CD4-positive, alpha-beta T cell (primary cell): Measurements from ENCODE around the gene SNX4. TPM values are rescaled to one million over a fixed set of nuclear protein-coding genes. Genes with fewer than 3 reads are reported as not detected.

Experiments used
- ATAC-seq: fragments of 200-7000 bp; cut with Tn5 transposase; one replicate; pipeline ENCODE4 v1.10.0; 2022; ENCODE audit warnings: mild to moderate bottlenecking; ENCODE audit not compliant: poor library complexity
- CTCF ChIA-PET: fragments of 350-600 bp; sonication (Branson Sonifier 250); formaldehyde crosslinking; loops from one replicate; lab custom pipeline; 2021; ENCODE audit warnings: antibody characterized with exemption, inconsistent platforms; lab: Charles Lee
- POLR2A ChIA-PET: fragments of 350-600 bp; sonication (Branson Sonifier 250); formaldehyde crosslinking; loops from one replicate; lab custom pipeline; 2021; ENCODE audit warnings: antibody characterized with exemption, inconsistent platforms; lab: Charles Lee
- DNase-seq, 14 experiments: peaks; one replicate each; pipeline ENCODE4 v3.0.0-alpha.2; 2013 to 2020; ENCODE audit warnings: mixed read lengths in 2 of 14
- H3K27ac ChIP-seq, 2 donors: one replicate each; pipeline versions ENCODE4 v1.5.1 to v1.7.0; 2013; ENCODE audit warnings: low read length in 2 of 2, low read depth in 1 of 2, mild to moderate bottlenecking in 1 of 2
- H3K27me3 ChIP-seq, 2 experiments: 1 replicate in 1 of 2; 2 replicates in 1 of 2; pipeline versions ENCODE4 v1.6.1 to v1.7.0; 2013; ENCODE audit warnings: low read length in 2 of 2, control low read depth in 1 of 2, mild to moderate bottlenecking in 1 of 2, moderate library complexity in 1 of 2; ENCODE audit not compliant: insufficient read depth in 2 of 2, control insufficient read depth in 1 of 2
- H3K36me3 ChIP-seq: one replicate; pipeline ENCODE4 v1.6.1; 2013; ENCODE audit warnings: low read length, control low read depth; ENCODE audit not compliant: insufficient read depth
- H3K4me1 ChIP-seq: one replicate; pipeline ENCODE4 v1.6.1; 2013; ENCODE audit warnings: low read length, control low read depth; ENCODE audit not compliant: insufficient read depth
- H3K4me3 ChIP-seq: one replicate; pipeline ENCODE4 v1.5.1; 2013; ENCODE audit warnings: mild to moderate bottlenecking, low read length, moderate library complexity
- H3K9me3 ChIP-seq, 2 experiments: 1 replicate in 1 of 2; 2 replicates in 1 of 2; pipeline versions ENCODE4 v1.6.1 to v1.7.0; 2013; ENCODE audit warnings: low read length in 2 of 2, mild to moderate bottlenecking in 2 of 2, control low read depth in 1 of 2, moderate library complexity in 1 of 2; ENCODE audit not compliant: control insufficient read depth in 1 of 2, insufficient read depth in 1 of 2
- H3K27ac Mint-ChIP-seq: one replicate; pipeline ENCODE4 v1.8.0; 2020; ENCODE audit warnings: mixed read lengths
- H3K27me3 Mint-ChIP-seq: one replicate; pipeline ENCODE4 v1.8.0; 2021; ENCODE audit warnings: mixed read lengths
- H3K36me3 Mint-ChIP-seq: one replicate; pipeline ENCODE4 v1.8.0; 2021; ENCODE audit warnings: low read depth, mixed read lengths
- H3K4me1 Mint-ChIP-seq: one replicate; pipeline ENCODE4 v1.8.0; 2021; ENCODE audit warnings: low read depth, mixed read lengths
- H3K4me3 Mint-ChIP-seq: one replicate; pipeline ENCODE4 v1.8.0; 2020; ENCODE audit warnings: mild to moderate bottlenecking, mixed read lengths
- H3K9me3 Mint-ChIP-seq: one replicate; pipeline ENCODE4 v1.8.0; 2020; ENCODE audit warnings: mixed read lengths
- CTCF ChIP-seq: fragments of 200-600 bp; IDR thresholded peaks from one replicate; pipeline ENCODE4 v1.8.0; 2022; ENCODE audit warnings: antibody characterized with exemption, mild to moderate bottlenecking
- intact Hi-C, 2 experiments: fragments of 100-400 bp; cut with DNase I in 1 of 2; cut with micrococcal nuclease in 1 of 2; formaldehyde crosslinking; loops; one replicate each; pipeline versions ENCODE4 v1.15.1 to v1.9.0; 2023 to 2025; cut with DNase I, micrococcal nuclease
- total RNA-seq, 174 experiments: library from RNA in 2 of 174; stranded (reverse) in 2 of 174; gene quantifications; one replicate each; pipeline ENCODE4 v1.2.3 and lab custom pipeline; 2021 to 2026

The SNX4 gene
- total RNA-seq, 2 experiments from 2014 or later: 23.4 to 24.6 TPM

- Mint-ChIP-seq H3K27me3 (no peaks in the 10 kb centered on the region), H3K36me3 (peaks cover 9% of the 10 kb centered on the region), H3K9me3 (peaks cover 3% of the 10 kb centered on the region), H3K4me3 (no peak overlapping the region), H3K4me1 (no peaks in the 10 kb centered on the region), H3K27ac (no peak overlapping the region)
- Histone ChIP-seq H3K4me3 (no peak overlapping the region), H3K36me3 (no peaks in the 10 kb centered on the region), H3K27ac (no peak overlapping the region), H3K9me3 (peaks cover 0 to under 1% of the 10 kb centered on the region in 2 experiments), H3K4me1 (peaks cover 2% of the 10 kb centered on the region), H3K27me3 (no peaks in the 10 kb centered on the region)
- ChIA-PET CTCF (interaction anchor here (1.6 to 1.7 kb wide), 2 partner anchors 442 to 677 kb away, joined by 5 to 10 read pairs; no protein-coding TSS in a partner anchor), POLR2A (no interaction called here)
- ATAC-seq: peak; percentile 59
- intact Hi-C loops: loop anchor here (1.0 to 5.0 kb wide), 7 partner anchors 286 to 677 kb away; no protein-coding TSS in a partner anchor
- DNase-seq: peak; percentile 45 to 78 (median 58)
- peak; percentile 95 for TF ChIP-seq CTCF
These were observed 82.2 kb downstream of the SNX4 start for GRCh38 chr3:125437631-125438435.

GRCh38 chr3:125436921-125437320 is 83.1 kb downstream of the SNX4 start:
- intact Hi-C loops: loop anchor here (1.0 to 5.0 kb wide), 6 partner anchors 285 to 676 kb away; no protein-coding TSS in a partner anchor
- CTCF ChIA-PET: interaction anchor here (1.7 kb wide), 1 partner anchor 676 kb away, joined by 5 read pairs; no protein-coding TSS in a partner anchor
- H3K27me3 Mint-ChIP-seq: no peaks in the 10 kb centered on the region
- ATAC-seq (no peak), DNase-seq (no peak)
- H3K27ac Mint-ChIP-seq: no peak overlapping the region
- no peak overlapping the region for H3K4me3 Mint-ChIP-seq
- H3K4me1 Mint-ChIP-seq: no peaks in the 10 kb centered on the region
- H3K27me3 ChIP-seq: no peaks in the 10 kb centered on the region
- H3K27ac ChIP-seq: no peak overlapping the region
- TF ChIP-seq CTCF: no peak
- no peak overlapping the region for H3K4me3 ChIP-seq
- H3K9me3 Mint-ChIP-seq: no peaks in the 10 kb centered on the region
- no peaks in the 10 kb centered on the region for H3K36me3 ChIP-seq
- POLR2A ChIA-PET: no interaction called here
- H3K4me1 ChIP-seq: peaks cover 2% of the 10 kb centered on the region
- no peaks in the 10 kb centered on the region for H3K36me3 Mint-ChIP-seq
- no peaks in the 10 kb centered on the region for H3K9me3 ChIP-seq

- Mint-ChIP-seq H3K9me3 (no peaks in the 10 kb centered on the region), H3K4me1 (no peaks in the 10 kb centered on the region), H3K27ac (no peak overlapping the region), H3K4me3 (no peak overlapping the region), H3K36me3 (no peaks in the 10 kb centered on the region), H3K27me3 (no peaks in the 10 kb centered on the region)
- Histone ChIP-seq H3K27ac (no peak overlapping the region), H3K27me3 (no peaks in the 10 kb centered on the region), H3K9me3 (no peaks in the 10 kb centered on the region), H3K4me3 (no peak overlapping the region), H3K36me3 (no peaks in the 10 kb centered on the region), H3K4me1 (peaks cover 2% of the 10 kb centered on the region)
- DNase-seq (no peak), ATAC-seq (no peak)
- POLR2A ChIA-PET: interaction anchor here (1.0 kb wide), 1 partner anchor 60 kb away, joined by 4 read pairs; the partner anchor contains the start of gene ZNF148
- CTCF ChIA-PET: no interaction called here
- intact Hi-C loops: loop anchor here in 1 of 2 experiments (5.0 kb wide), 1 partner anchor 283 kb away; no protein-coding TSS in a partner anchor
- TF ChIP-seq CTCF: no peak
These were observed 84.8 kb downstream of the SNX4 start for GRCh38 chr3:125435231-125435630.
